Activated CD8-positive, alpha-beta memory T cell treated with anti-CD3 and anti-CD28 coated beads, Interleukin-2, amount 50 U/mL, for 4 hours (primary cell): Measurements from ENCODE around the gene CDHR5.
"Not testable (repeated sequence)": the region's sequence is repeated elsewhere in the genome, so short reads cannot be mapped to it uniquely, and the experiment has no call there.

Source experiments
- DNase-seq: peaks from one replicate; pipeline ENCODE4 v3.0.0-alpha.2; 2020

The CDHR5 gene

GRCh38 chr11:581342-581741, 43.4 kb downstream of the CDHR5 start:
- no peak for DNase-seq

- no peak for DNase-seq
Measured at GRCh38 chr11:579830-580601, 44.7 kb downstream of the CDHR5 start.

GRCh38 chr11:578276-579035, 46.3 kb downstream of the CDHR5 start:
- DNase-seq: no peak

GRCh38 chr11:577611-577894, 47.2 kb downstream of the CDHR5 start:
- DNase-seq: no peak

GRCh38 chr11:576811-577610, 47.7 kb downstream of the CDHR5 start:
- DNase-seq: no peak

- peak; percentile 95 for DNase-seq
Measured at GRCh38 chr11:575996-576768, 48.6 kb downstream of the CDHR5 start, which contains the start of gene PHRF1. PHRF1 (plus strand) TSS chr11:576470; CDS start chr11:581513, 5,043 bp downstream.

GRCh38 chr11:575313-575995, 49.3 kb downstream of the CDHR5 start:
- DNase-seq: no peak

- DNase-seq: no peak
Measured at GRCh38 chr11:574632-575312, 50.0 kb downstream of the CDHR5 start.

- not testable (repeated sequence) for DNase-seq
Measured at GRCh38 chr11:574031-574570, 50.7 kb downstream of the CDHR5 start.

- no peak for DNase-seq
Measured at GRCh38 chr11:573146-573759, 51.5 kb downstream of the CDHR5 start.

GRCh38 chr11:571802-572185, 53.0 kb downstream of the CDHR5 start:
- DNase-seq: no peak

GRCh38 chr11:569158-569885, 55.4 kb downstream of the CDHR5 start:
- no peak for DNase-seq

- peak; percentile 89 for DNase-seq
Measured at GRCh38 chr11:568306-569157, 56.2 kb downstream of the CDHR5 start.

- peak; percentile 20 for DNase-seq
Measured at GRCh38 chr11:567629-568292, 57.0 kb downstream of the CDHR5 start.

GRCh38 chr11:567011-567628, 57.6 kb downstream of the CDHR5 start:
- DNase-seq: no peak
